Activated naive CD8-positive, alpha-beta T cell treated with anti-CD3 and anti-CD28 coated beads, Interleukin-2, amount 50 U/mL, for 24 hours (primary cell): ENCODE results near the gene EID2B.

Experiments
- ATAC-seq: fragments of 150-1000 bp; cut with Tn5 transposase; one replicate; pipeline ENCODE4 v1.10.0; 2021
- DNase-seq: peaks from one replicate; pipeline ENCODE4 v3.0.0; 2021
- H3K27ac Mint-ChIP-seq: one replicate; pipeline ENCODE4 v1.8.0; 2021; ENCODE audit warnings: mild to moderate bottlenecking, mixed read lengths
- H3K27me3 Mint-ChIP-seq: one replicate; pipeline ENCODE4 v1.8.0; 2021; ENCODE audit warnings: mixed read lengths
- H3K36me3 Mint-ChIP-seq: one replicate; pipeline ENCODE4 v1.8.0; 2021; ENCODE audit warnings: low read depth, mixed read lengths
- H3K4me1 Mint-ChIP-seq: one replicate; pipeline ENCODE4 v1.8.0; 2021; ENCODE audit warnings: mixed read lengths
- H3K4me3 Mint-ChIP-seq: one replicate; pipeline ENCODE4 v1.8.0; 2021; ENCODE audit warnings: mild to moderate bottlenecking, moderate library complexity, mixed read lengths
- H3K9me3 Mint-ChIP-seq: one replicate; pipeline ENCODE4 v1.8.0; 2021; ENCODE audit warnings: mixed read lengths

Gene EID2B

GRCh38 chr19:39515551-39516191 is 17.0 kb downstream of the EID2B start:
- Mint-ChIP-seq H3K4me3 (peak overlapping the region; percentile 64), H3K27me3 (peaks cover 45% of the 10 kb centered on the region)
- no peak for ATAC-seq

GRCh38 chr19:39514840-39515550 is 17.7 kb downstream of the EID2B start, which contains the start of gene SELENOV:
Gene SELENOV (plus strand): TSS chr19:39515139. CDS start chr19:39515213, 74 bp downstream.
- DNase-seq (peak; percentile 34), ATAC-seq (peak; percentile 50)
- no peak within 1 kb of the TSS for H3K27ac Mint-ChIP-seq
- H3K4me3 Mint-ChIP-seq: peak within 1 kb of the TSS; percentile 64
- peaks cover 48% of the 10 kb centered on the region for H3K27me3 Mint-ChIP-seq
- no peaks in the 10 kb centered on the region for H3K9me3 Mint-ChIP-seq
- peaks cover 8% of the 10 kb centered on the region for H3K4me1 Mint-ChIP-seq
- no peaks in the 10 kb centered on the region for H3K36me3 Mint-ChIP-seq

More at GRCh38 chr19:39515551-39516191, 17.0 kb downstream of the EID2B start:
- no peak for DNase-seq
- Mint-ChIP-seq H3K36me3 (no peaks in the 10 kb centered on the region), H3K4me1 (peaks cover 8% of the 10 kb centered on the region), H3K9me3 (no peaks in the 10 kb centered on the region), H3K27ac (no peak overlapping the region)

DNA sequence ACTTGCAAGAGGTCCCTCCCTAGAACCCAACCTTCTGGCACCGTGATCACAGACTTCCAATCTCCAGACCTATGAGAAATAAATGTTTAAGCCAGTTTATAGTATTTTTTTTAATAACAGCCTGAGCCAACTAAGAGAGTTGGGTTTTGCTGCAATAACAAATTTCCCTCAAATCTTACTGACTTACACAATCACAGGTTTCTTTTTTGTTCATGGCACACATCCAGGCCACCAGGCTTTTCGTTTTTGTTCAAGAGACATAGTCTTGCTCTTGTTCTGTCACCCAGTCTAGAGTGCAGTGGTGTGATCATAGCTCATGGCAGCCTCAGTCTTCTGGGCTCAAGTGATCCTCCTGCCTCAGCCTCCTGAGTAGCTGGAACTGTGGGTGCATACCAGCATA is 19.7 kb downstream of the EID2B start:
- H3K4me1 Mint-ChIP-seq: peaks cover 13% of the 10 kb centered on the region
- peaks cover 56% of the 10 kb centered on the region for H3K27me3 Mint-ChIP-seq
- no peaks in the 10 kb centered on the region for H3K9me3 Mint-ChIP-seq
- ATAC-seq (no peak), DNase-seq (no peak)
- no peak overlapping the region for H3K4me3 Mint-ChIP-seq
- H3K27ac Mint-ChIP-seq: no peak overlapping the region
- no peaks in the 10 kb centered on the region for H3K36me3 Mint-ChIP-seq

DNA sequence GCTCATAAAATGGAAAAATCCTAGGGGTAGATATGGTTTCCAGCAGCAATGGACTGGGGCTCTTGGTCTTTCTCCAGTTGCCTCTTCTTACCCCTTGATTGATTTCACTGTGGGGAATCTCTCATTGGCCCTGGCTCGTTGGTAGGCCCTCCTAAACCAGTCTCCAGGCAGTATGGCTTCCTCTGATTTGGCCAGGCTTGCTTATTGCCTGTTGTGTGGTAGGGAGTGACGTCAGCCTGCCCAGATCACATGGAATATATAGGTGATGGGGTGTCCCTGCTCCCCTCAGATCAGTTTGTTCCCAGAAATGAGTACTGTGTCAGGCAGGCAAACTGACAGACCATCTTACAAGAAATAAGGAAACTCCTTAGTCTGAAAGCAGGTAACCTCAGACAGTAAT is 23.4 kb downstream of the EID2B start:
- Mint-ChIP-seq H3K4me3 (no peak overlapping the region), H3K9me3 (no peaks in the 10 kb centered on the region), H3K27me3 (peaks cover 52% of the 10 kb centered on the region), H3K27ac (no peak overlapping the region), H3K36me3 (peaks cover 2% of the 10 kb centered on the region), H3K4me1 (peaks cover 19% of the 10 kb centered on the region)
- DNase-seq: no peak
- ATAC-seq: no peak

DNA sequence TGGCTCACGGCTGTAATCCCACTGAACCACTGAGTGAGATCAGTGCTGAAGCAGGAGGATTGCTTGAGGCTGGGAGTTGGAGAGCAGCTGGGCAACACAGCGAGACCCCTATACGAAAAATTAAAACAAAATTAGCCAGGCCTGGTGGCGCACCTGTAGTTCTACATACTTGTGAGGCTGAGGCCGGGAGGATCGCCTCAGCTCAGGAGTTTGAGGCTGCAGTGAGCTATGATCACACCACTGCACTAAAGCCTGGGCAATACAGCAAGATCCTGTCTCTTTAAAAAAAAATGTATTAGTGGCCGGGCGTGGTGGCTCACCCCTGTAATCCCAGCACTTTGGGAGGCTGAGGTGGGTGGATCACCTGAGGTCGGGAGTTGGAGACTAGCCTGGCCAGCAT is 24.0 kb downstream of the EID2B start:
- Mint-ChIP-seq H3K4me1 (peaks cover 19% of the 10 kb centered on the region), H3K9me3 (no peaks in the 10 kb centered on the region), H3K27ac (no peak overlapping the region), H3K27me3 (peaks cover 51% of the 10 kb centered on the region), H3K4me3 (no peak overlapping the region), H3K36me3 (peaks cover 2% of the 10 kb centered on the region)
- ATAC-seq (no peak), DNase-seq (no peak)

- H3K27ac Mint-ChIP-seq: peak overlapping the region; percentile 42
- peak overlapping the region; percentile 80 for H3K4me3 Mint-ChIP-seq
- no peaks in the 10 kb centered on the region for H3K9me3 Mint-ChIP-seq
- H3K4me1 Mint-ChIP-seq: peaks cover 22% of the 10 kb centered on the region
- peaks cover 2% of the 10 kb centered on the region for H3K36me3 Mint-ChIP-seq
- ATAC-seq (no peak), DNase-seq (no peak)
- peaks cover 49% of the 10 kb centered on the region for H3K27me3 Mint-ChIP-seq
These were observed 24.8 kb downstream of the EID2B start for GRCh38 chr19:39507715-39508364.

DNA sequence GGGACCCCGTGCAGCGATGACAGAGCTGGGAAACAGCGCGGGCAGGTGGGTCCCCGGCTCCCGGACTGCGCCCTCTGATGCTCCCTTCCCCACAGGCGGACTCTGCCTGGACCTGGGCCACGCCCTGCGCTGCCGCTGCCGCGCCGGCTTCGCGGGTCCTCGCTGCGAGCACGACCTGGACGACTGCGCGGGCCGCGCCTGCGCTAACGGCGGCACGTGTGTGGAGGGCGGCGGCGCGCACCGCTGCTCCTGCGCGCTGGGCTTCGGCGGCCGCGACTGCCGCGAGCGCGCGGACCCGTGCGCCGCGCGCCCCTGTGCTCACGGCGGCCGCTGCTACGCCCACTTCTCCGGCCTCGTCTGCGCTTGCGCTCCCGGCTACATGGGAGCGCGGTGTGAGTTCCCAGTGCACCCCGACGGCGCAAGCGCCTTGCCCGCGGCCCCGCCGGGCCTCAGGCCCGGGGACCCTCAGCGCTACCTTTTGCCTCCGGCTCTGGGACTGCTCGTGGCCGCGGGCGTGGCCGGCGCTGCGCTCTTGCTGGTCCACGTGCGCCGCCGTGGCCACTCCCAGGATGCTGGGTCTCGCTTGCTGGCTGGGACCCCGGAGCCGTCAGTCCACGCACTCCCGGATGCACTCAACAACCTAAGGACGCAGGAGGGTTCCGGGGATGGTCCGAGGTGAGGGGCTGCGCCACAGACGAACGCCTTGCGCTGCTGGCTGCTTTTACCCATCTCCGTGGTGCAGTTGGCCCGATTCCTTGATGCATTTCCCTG is 25.5 kb downstream of the EID2B start:
- DNase-seq (peak; percentile 70), ATAC-seq (peak; percentile 85)
- peak overlapping the region; percentile 42 for H3K27ac Mint-ChIP-seq
- H3K9me3 Mint-ChIP-seq: no peaks in the 10 kb centered on the region
- peak overlapping the region; percentile 80 for H3K4me3 Mint-ChIP-seq
- peaks cover 48% of the 10 kb centered on the region for H3K27me3 Mint-ChIP-seq
- peaks cover 2% of the 10 kb centered on the region for H3K36me3 Mint-ChIP-seq
- peaks cover 22% of the 10 kb centered on the region for H3K4me1 Mint-ChIP-seq

DNA sequence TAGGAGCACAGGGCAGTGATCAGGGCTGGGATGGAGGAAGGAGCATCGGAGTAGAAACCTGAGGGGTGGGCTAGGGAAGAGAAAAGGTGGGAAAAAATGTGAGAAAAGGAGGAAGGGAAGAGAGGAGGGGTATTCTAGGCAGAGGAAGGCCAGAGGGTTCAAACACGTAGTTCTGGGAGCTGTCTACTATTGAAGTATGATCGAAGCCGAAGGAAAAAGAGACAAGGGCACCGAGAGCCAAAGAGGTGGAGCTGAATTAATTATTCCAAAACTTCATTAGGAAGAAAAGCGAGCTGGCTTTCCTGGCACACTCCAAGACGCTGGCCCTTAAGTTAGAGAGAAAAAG is 26.1 kb downstream of the EID2B start:
- Mint-ChIP-seq H3K4me3 (peak overlapping the region; percentile 45), H3K36me3 (peaks cover 2% of the 10 kb centered on the region), H3K27ac (no peak overlapping the region), H3K9me3 (no peaks in the 10 kb centered on the region), H3K4me1 (peaks cover 22% of the 10 kb centered on the region), H3K27me3 (peaks cover 46% of the 10 kb centered on the region)
- no peak for DNase-seq
- ATAC-seq: no peak

- H3K9me3 Mint-ChIP-seq: no peaks in the 10 kb centered on the region
- H3K27me3 Mint-ChIP-seq: peaks cover 65% of the 10 kb centered on the region
- peak overlapping the region; percentile 9 for H3K4me3 Mint-ChIP-seq
- DNase-seq (peak; percentile 82), ATAC-seq (peak; percentile 34)
- H3K4me1 Mint-ChIP-seq: peaks cover 32% of the 10 kb centered on the region
- peak overlapping the region; percentile 56 for H3K27ac Mint-ChIP-seq
- peaks cover 2% of the 10 kb centered on the region for H3K36me3 Mint-ChIP-seq
These were observed 29.8 kb downstream of the EID2B start for GRCh38 chr19:39502640-39503417.

- H3K9me3 Mint-ChIP-seq: no peaks in the 10 kb centered on the region
- H3K36me3 Mint-ChIP-seq: peaks cover under 1% of the 10 kb centered on the region
- no peak for ATAC-seq
- DNase-seq: no peak
- H3K4me1 Mint-ChIP-seq: peaks cover 22% of the 10 kb centered on the region
- H3K27me3 Mint-ChIP-seq: peaks cover 59% of the 10 kb centered on the region
- H3K4me3 Mint-ChIP-seq: no peak overlapping the region
- H3K27ac Mint-ChIP-seq: no peak overlapping the region
These were observed 31.3 kb downstream of the EID2B start for GRCh38 chr19:39501340-39501739.

DNA sequence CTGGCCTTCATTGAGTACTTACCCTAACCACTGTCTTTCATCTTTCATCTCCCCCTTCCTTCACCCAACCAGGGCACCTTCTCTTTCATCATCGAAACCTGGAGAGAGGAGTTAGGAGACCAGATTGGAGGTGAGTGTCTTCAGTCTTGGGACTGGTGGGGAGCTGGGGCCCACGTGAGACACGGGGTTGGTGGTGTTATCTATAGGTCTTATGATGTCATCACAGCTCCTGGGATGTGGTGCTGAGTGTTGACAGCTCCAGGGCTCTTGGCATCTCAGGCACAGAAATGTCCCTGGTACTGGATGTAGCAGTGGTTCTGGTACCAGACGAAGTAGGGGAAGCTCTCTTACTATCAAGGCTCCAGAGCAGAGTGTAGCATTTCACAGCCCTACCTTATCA is 32.1 kb downstream of the EID2B start:
- Mint-ChIP-seq H3K9me3 (no peaks in the 10 kb centered on the region), H3K4me1 (peaks cover 20% of the 10 kb centered on the region), H3K27ac (no peak overlapping the region), H3K27me3 (peaks cover 59% of the 10 kb centered on the region), H3K4me3 (no peak overlapping the region), H3K36me3 (no peaks in the 10 kb centered on the region)
- DNase-seq (no peak), ATAC-seq (no peak)

- Mint-ChIP-seq H3K4me1 (peaks cover 19% of the 10 kb centered on the region), H3K27me3 (peaks cover 57% of the 10 kb centered on the region), H3K9me3 (no peaks in the 10 kb centered on the region), H3K36me3 (no peaks in the 10 kb centered on the region), H3K4me3 (peak overlapping the region; percentile 63), H3K27ac (no peak overlapping the region)
- no peak for ATAC-seq
- DNase-seq: no peak
These were observed 32.7 kb downstream of the EID2B start for GRCh38 chr19:39499932-39500331.

DNA sequence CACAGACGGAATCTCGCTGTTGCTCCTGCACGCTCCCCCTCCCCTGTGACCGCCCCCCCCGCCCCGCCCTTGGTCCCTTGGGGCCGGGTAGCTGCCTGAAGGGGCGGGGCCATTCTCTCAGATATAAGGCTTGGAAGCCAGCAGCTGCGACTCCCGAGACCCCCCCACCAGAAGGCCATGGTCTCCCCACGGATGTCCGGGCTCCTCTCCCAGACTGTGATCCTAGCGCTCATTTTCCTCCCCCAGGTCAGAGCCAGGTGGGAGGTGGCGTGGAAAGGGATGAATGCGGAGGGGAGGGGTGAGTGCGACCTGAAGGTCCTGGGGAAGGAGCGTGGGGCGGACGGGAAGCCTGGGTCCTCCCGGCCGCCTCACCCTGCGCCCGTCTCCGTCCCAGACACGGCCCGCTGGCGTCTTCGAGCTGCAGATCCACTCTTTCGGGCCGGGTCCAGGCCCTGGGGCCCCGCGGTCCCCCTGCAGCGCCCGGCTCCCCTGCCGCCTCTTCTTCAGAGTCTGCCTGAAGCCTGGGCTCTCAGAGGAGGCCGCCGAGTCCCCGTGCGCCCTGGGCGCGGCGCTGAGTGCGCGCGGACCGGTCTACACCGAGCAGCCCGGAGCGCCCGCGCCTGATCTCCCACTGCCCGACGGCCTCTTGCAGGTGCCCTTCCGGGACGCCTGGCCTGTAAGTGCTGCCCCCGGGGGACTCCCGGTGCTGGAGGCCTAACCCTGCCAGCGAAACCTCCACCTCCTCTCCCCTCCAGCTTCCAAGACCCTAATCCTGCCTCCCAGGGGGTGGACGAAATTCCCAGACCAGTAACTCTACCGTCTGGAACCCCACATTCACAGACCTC is 33.6 kb downstream of the EID2B start, which contains the start of gene DLL3:
Gene DLL3 (plus strand): TSS at position 150 of the 845 bp plus-strand sequence. CDS start 28 bp downstream, at position 178.
- DNase-seq: no peak
- H3K27me3 Mint-ChIP-seq: peaks cover 49% of the 10 kb centered on the region
- H3K27ac Mint-ChIP-seq: peak within 1 kb of the TSS; percentile 8
- H3K36me3 Mint-ChIP-seq: no peaks in the 10 kb centered on the region
- H3K4me3 Mint-ChIP-seq: peak within 1 kb of the TSS; percentile 63
- no peaks in the 10 kb centered on the region for H3K9me3 Mint-ChIP-seq
- ATAC-seq: peak; percentile 25
- H3K4me1 Mint-ChIP-seq: peaks cover 19% of the 10 kb centered on the region
